Activated naive CD4-positive, alpha-beta T cell treated with anti-CD3 and anti-CD28 coated beads, Interleukin-2, amount 50 U/mL, for 16 hours (primary cell): ENCODE measurements around the gene CXADR.
"Not testable (repeated sequence)": the region's sequence is repeated elsewhere in the genome, so short reads cannot be mapped to it uniquely, and the experiment has no call there.

Experiments
- DNase-seq: peaks from one replicate; pipeline ENCODE4 v3.0.0-alpha.2; 2020

The CXADR gene

DNA sequence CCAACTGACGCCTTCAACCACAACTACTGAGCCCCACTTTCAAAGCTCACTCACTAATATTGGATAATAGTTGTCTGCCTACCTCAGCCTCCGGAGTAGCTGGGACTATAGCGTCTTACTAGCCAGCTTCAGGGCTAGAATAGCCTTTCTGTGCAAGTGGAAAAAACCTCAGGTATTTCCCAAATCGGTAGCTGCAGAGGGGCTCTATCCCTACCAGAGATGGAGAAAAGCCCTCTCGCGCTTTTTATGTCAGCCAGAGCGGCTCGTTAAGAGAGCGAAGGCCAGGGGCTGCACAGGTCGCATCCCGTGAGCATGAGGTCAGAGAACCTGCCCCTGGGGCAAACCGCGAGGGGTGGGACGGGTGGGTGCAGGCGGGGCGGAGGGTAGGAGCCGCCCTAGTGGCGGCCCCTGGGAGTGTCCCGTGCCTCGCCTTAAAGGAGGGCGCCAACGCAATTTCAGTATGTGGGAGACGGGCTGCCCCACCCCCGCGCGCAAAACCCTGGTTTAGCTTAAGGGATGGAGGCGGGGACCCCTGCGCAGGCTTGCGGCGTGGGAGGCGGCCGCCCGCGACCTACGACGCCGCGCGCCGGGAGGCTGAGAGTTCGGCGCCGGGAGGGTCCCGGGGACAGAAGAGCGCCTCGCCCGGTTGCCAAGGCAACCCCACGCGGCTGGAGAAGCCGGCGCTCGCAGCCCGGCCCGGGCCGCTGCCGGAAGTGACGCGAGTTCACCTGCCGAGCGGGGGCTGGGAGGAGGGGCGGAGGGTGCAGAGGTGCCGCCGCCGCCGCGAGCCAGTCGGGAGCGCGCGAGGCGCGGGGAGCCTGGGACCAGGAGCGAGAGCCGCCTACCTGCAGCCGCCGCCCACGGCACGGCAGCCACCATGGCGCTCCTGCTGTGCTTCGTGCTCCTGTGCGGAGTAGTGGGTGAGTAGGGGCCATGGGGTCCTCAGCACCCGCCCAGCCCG is at the start of gene CXADR:
Gene CXADR (plus strand): TSS at position 791 of the 961 bp plus-strand sequence. CDS start 87 bp downstream, at position 878.
- DNase-seq: peak; percentile 81

DNA sequence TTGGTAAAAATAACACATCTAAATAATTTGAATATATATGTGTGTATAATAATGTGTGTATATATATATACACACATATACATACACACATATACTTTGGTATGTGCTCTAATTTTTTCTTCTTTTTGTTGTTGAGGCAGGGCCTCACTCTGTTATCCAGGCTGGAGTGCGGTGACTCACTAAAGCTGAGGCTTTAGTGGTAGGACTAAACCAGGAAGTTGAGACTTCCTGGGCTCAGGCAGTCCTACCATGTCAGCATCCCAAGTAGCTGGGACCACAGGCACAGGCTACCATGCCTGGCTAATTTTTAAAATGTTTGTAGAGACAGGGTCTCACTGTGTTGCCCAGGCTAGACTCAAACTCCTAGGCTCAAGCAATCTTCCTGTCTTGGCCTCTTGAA is 46.7 kb upstream of the CXADR start:
- no peak for DNase-seq

DNA sequence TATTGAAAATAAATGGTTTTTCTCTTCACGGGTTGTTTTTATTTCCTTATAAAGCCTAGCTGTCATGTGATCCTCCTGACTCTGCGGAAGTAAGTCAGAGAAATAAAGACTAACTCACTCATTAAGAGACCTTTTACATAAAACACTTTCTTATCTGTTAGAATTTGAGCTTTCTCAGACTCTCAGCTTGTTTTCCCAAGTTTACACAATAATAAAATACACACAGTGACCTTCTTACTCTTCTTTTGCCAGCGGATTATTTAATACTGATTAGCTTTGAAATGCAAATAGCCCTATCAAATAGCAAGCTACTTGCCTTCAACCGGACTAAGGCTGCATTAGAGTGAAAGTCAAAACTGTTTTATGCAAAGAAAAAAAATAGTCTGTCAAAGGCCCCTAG is 45.5 kb upstream of the CXADR start:
- DNase-seq: no peak

DNA sequence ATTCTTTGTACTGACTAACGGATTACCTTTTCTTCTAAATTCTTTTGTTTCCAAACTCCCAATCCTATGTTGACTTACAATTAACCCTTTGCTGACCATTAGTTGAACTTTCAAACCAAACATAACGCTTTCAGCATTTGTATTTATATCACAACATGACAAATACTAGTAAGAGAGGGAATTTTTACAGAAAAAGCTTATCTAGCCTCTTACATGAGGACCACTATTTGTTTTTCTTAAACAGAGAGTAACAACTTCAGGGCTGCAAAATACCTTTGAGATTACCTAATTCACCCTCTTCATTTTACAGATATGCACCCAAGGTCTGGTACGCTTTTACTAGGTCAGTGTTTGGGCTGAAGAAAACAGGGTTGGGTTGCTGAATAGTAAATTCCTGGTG is 45.0 kb upstream of the CXADR start:
- DNase-seq: no peak

DNA sequence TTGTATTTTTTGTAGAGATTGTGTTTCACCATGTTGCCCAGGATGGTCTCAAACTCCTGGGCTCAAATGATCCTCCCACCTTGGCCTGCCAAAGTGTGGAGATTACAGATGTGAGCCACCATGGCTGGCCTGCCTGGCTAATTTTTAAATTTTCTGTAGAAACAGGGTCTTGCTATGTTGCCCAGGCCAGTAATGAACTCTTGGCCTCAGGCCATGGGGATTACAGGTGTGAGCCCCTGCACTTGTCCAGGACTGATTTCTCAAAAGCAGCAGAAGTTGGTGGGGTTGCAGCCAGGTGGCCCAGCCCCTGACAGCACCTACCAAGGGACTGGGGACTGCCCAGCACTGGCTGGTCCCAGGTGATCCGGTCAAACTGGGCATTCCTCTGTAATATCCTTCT is 44.1 kb upstream of the CXADR start:
- DNase-seq: no peak

DNA sequence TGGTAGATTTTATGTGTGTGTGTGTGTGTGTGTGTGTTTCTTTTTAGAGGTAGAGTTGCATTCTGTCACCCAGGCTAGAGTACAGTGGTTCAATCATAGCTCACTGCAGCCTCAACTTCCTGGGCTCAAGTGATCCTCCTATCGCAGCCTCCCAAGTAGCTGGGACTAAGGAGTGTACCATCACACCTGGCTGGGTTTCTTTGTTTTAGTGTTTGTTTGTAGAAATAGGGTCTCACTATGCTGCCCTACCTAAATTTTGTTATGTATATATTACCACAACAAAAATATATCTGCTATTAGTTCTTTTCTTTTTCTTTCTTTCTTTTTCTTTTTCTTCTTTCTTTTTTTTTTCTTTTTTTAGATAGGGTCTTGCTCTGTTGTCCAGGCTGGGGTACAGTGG is 43.1 kb upstream of the CXADR start:
- DNase-seq: no peak

DNA sequence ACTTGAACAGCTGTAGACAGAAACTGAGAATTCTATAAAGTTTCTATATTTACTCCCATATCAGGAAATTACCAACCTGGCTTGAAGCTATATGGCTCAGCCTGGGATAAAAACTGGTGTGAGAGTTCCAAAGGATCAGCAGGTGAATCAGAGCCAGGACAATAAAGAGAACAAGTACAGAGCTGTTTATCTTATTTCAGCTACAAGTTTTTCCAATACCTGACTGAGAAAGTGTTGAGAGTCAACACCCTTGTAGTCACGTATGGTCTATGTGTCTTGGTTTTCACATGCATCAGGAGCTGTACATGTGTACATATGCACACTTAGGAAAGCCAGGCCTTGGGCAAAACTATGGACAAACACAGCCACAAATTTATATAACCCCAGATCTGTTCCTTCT is 40.7 kb upstream of the CXADR start:
- DNase-seq: no peak

DNA sequence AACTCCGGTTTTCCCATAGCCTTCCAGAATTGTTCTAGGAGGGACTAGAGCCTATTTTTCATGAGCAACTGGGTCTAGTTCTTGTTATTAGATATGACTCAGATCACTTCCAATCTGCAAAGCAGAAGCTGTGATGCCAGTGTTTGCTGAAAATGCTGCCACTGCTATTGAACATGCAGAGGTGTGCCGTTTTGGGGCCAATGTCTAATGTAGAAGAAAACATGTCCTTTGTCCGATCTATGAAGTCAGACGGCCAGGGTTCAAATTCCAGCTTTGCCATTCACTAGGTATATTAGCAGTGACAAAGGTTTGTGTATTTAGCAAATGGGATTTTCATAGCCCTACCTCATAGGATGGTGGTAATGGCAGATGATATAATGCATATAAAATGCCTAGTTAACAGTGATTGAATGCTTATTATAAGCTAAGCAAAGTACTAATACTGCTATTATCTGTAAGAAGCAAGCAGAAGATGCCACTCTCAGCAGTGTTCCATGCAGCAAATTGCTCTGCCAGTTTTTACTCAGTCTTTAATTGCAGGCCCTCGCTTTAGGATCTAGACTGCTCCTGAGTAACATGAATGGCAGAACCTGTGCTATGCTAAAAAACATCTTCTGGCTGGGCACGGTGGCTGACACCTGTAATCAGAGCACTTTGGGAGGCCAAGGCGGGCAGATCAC is 40.1 kb upstream of the CXADR start:
- DNase-seq: no peak

DNA sequence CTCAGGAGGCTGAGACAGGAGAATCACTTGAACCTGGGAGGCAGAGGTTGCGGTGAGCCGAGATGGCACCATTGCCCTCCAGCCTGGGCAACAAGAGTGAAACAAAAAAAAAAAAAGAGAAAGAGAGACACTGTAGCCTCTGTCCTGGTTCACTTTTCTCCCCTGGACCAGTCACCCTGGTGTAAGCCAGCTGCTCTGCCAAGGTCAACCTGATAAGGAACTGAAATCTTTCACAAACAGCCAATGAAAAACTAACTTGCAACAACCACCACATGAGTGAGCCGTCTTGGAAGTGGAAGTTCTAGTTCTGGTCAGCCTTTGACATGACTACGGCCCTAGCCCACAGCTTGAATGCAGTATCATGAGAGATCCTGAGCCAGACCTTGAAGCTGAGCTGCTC is 36.8 kb upstream of the CXADR start:
- no peak for DNase-seq

DNA sequence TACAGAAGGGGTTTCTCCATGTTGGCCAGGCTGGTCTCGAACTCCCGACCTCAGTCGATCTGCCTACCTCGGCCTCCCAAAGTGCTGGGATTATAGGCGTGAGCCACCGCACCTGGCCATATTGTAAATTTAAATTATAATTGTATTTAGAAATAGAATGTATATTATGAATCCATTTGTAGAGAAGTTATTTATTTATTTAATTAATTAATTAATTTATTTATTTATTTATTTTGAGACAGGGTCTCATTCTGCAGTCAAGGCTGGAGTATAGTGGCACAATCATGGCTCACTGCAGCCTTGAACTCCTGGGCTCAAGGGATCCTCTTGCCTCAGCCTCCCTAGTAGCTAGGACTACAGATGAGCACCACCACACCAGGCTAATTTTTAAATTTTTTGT is 34.7 kb upstream of the CXADR start:
- not testable (repeated sequence) for DNase-seq

DNA sequence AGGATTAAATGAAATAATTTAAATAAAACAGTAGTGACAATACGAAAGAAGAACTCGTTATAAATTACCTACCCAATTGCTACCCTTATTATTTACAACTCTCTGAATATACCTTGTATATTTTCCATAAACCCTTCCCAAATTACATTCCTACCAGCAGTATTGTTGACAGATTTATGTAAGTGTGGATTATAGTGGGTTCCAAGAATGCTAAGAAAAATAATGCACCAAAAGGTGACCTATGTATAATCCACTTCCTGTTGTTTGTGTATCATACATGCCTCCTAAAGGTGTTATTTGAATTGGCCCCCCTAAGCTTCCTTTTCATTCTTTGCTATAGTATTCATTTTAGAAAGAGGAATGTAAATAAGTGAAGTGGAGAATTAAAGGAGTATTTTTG is 33.2 kb upstream of the CXADR start:
- no peak for DNase-seq

DNA sequence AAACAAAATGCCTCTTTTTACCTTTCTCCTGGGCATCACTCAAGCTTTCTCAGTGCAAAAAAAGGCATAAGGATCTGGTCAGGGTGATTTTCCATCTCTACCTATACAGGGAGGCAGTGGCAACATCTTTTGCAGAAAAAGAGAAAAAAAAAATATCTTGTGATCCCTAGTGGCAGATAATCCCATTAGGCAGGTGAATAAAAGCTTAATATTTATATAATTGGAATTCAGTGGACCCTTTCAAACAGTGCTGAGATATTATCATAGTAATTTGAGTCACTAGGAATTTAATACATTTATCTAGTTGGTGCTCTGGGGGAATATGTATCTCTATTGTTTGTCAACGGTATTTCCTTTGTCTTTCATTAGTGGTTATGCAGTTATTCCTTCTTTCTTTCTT is 29.9 kb upstream of the CXADR start:
- DNase-seq: no peak

DNA sequence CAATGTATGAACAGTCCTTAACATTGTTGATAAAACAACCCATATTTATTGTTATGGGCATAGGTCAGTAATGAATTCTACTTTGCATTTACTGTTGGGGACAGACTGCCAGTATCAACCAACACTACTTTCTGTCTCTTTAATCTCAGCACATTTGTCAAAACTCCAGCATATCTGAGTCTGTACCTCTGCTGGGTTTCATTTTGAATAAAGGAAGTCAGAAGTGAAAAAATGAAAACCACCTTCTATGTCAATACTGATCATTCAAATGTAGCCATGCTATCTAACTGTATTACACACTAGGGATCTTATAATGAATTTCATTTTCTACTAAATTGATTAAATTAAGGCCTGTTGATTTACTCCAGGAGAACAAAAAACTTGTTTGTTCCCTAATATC is 24.2 kb upstream of the CXADR start:
- no peak for DNase-seq

DNA sequence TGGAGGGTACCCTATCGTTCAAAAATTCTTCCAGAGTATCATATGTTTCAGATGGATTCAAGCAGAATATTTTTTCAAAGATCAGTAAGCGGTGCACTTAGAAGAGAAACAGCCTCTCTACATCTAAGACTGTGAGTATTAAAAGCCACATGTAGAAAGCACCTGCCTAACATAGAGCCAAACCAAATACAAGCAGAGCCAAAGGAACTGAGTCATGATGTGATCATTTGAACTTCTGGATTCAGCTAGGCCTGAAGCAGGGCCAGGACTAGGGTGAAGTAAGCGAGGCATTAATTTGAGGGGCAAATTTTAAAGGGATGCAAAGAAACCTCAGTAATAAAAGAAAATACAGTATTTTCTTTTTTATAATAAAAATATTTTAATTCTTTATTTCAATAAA is 23.3 kb upstream of the CXADR start:
- DNase-seq: not testable (repeated sequence)

DNA sequence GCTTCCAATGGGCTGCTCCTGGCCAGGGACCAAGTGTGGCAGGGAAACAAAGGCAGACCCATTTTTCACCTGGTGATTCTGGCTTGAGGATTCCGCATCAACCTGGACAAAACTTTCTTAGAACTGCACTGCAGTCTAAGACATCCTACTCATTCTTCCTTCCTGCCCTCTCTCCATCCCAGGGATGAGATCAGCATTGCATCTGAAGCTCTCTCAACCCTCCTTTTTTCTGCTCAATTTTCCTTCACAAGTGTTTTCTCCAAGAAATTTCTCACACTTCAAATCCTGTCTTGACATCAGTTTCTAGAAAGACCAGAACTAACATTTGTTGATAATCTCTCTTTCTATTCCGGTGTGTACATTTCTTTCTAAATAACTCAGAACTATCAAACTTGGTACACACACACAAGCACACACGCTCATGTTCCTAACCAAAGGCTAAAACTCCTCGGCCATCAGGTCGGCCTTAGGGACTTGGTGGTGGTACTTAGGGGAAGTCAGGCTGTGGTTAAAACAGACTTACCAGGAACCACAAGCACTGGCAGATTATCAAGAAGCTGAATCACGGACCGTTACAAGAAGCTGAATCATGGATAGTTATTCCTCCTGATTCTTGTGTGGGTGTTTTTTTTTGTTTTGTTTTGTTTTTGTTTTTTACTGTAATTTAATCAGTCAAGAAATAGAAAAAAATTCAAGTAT is 21.0 kb upstream of the CXADR start:
- DNase-seq: no peak

DNA sequence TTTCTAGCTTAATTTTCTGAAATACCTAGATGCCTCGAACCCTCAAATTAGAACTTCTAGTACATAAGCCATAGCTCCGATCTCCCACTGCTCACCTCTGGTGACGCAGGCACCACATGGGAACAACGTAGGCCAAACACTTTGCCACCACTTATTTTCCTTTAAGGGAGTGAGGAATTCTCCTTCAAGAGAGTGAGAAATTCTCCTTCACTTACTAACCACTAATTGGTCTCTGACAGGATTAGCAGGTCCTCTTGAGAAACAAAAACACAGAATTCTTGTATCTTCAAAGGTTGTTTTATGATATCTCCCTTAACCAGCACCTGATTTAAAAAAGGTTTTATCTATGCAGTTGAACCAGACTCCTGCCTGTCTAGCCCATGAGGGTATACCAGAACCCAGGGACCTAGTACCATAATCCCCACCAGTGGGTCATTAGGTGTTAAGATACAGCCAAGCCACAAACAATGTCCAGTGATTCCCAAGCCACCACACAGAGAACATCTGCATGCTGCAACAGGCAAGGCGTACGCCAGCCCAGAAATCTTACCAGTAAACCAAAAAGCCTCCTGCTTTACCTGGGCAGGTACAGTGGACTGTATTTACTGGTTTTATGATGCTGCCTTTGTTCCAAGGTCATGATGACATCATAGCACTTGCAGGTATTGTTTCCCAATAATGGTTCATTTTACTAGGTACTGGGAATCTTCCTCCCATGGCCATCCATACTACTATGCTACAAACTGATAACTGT is 20.3 kb upstream of the CXADR start:
- no peak for DNase-seq

DNA sequence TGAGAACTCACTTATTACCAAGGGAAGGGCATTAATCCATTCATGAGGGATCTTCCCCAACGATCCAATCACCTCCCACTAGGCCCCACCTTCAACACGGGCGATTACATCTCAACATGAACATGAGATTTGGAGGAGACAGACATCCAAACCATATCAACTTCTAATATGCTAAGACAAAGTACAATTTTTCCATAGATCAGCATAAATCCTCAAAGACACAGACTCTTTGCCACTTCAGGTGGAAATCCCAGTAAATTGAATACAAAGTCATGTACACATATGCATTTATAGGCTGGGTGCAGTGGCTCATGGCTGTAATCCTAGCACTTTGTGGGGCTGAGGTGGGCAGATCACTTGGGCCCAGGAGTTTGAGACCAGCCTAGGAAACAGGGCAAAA is 18.8 kb upstream of the CXADR start:
- DNase-seq: no peak

DNA sequence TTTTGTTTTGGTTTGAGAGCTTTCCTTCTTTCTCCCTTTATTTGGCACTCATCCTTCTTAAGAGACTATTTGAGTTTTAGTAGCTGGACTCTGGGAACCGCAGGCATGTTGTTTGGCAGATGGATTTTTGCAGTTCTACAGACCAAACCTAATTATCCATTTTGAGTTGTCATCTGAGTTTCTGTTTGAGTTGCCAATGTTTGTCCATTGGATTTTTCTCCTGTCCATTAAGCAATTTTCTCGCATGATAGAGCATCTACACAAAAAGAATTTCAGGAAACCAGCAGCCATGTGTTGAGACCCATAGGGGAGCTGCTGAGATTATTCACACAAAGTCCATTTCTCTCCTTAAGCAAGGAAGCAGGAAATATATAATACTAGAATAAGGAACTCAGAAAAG is 17.2 kb upstream of the CXADR start:
- DNase-seq: no peak

DNA sequence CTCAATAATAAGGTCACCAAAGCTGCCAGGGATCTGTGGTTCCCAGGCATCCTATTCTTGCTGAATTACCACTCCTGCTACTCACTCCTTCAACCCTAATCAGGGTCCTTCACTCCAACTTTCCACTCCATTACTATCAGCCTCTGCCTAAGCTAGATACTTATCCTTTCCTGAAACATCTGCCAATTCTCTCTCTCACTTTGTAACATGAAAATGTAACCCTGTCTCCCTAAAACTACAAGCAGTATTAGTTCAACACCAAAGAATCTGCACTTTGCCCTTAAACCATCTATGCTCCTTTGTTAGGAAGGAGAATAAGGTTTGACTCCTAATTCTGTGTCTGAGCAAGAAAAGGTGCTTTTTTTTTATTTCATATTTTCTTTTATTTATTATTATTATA is 15.5 kb upstream of the CXADR start:
- DNase-seq: no peak

DNA sequence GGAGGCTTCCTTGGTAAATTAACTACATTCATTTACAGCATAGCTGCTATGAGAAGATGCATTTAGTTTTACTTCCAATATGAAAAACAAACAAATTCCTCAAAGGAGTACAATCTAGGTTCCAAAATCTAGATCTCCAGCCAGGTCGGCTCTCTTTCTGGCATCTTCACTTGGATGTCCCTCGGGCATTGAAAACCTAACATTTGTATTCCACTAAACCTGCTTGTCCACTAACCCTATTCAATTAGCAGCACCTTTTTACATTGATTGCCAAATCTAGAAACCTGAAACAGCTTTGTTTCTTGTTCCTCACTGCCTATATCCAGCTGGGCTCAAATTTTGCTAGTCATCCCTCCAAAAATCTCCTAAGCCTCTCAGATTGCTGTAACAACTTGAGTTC is 14.3 kb upstream of the CXADR start:
- DNase-seq: no peak

DNA sequence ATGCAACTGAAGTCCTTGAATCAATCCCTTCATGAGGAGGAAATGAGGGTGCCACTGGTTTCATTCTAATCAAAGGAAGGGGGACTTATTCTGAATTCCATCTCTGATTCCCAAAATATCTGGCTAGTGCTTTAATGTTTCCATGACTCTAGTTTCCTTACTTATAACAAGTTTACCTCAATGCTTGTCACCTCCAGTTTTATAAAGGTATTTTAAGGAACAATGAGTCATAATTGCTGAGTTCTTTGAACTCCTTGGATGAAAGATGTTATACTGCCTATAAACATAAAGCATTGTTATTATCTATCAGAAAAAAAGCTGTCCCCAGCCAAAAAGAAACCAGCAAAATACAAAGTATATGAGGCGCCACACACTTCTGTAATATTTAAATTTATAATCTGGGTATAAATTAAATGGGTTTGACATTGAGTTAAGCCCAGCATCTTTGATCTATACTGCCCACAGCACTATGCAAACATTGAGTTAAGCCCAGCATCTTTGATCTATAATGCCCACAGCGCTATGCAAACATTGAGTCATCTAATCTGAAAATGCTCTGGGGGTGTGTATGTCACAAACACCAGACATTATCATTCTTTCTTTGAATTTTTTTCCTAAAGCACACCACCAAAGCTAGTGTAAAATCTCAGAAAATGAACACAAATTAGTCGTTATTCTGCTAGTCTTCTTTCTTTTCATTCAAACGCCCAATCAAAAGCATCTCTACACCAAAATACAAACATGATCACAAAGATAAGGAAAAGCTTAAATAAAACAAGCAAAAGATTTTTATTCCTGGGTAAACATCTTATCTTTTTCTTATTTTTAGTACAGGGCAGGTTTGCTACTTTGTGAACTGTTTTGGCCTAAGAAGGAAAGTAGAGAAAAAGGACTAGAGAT is 11.5 kb upstream of the CXADR start:
- no peak for DNase-seq

DNA sequence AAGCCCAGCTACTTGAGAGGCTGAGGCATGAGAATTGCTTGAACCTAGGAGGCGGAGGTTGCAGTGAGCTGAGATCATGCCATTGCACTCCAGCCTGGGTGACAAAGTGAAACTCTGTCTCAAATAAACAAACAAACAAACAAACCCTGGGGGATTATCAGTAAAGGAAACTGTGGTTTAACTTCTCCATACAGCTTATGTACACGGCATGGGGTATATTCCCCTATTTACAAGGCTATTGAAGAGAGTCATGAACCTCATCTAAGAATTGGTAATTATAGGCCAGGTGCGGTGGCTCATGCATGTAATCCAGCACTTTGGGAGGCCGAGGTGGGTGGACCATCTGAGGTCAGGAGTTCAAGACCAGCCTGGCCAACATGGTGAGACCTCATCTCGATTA is 9.9 kb upstream of the CXADR start:
- not testable (repeated sequence) for DNase-seq
